GM18526 (cell line): ENCODE data around the gene SLC17A9.

Source experiments
- POLR2A ChIP-seq: IDR thresholded peaks from 3 replicates; pipeline ENCODE4 v1.6.1; 2011; ENCODE audit not compliant: insufficient read length; ENCODE audit errors: extremely low read depth

SLC17A9 gene

GRCh38 chr20:62975251-62975760 is 22.8 kb downstream of the SLC17A9 start:
- TF ChIP-seq POLR2A = no peak

- TF ChIP-seq POLR2A = no peak
Observed at GRCh38 chr20:62975812-62976508, 23.5 kb downstream of the SLC17A9 start.

- TF ChIP-seq POLR2A = no peak
Observed at GRCh38 chr20:62976886-62977285, 24.4 kb downstream of the SLC17A9 start.

- TF ChIP-seq POLR2A = peak; percentile 67
Observed at GRCh38 chr20:62977613-62978560, 25.4 kb downstream of the SLC17A9 start.

- no peak for TF ChIP-seq POLR2A
Observed at GRCh38 chr20:62978561-62978943, 26.0 kb downstream of the SLC17A9 start.

- no peak for TF ChIP-seq POLR2A
Observed at GRCh38 chr20:62979310-62979709, 26.8 kb downstream of the SLC17A9 start.

- no peak for TF ChIP-seq POLR2A
Observed at GRCh38 chr20:62979876-62980373, 27.4 kb downstream of the SLC17A9 start.

- no peak for TF ChIP-seq POLR2A
Observed at GRCh38 chr20:62980380-62980960, 28.0 kb downstream of the SLC17A9 start.

- no peak for TF ChIP-seq POLR2A
Observed at GRCh38 chr20:62980970-62981369, 28.5 kb downstream of the SLC17A9 start.

- TF ChIP-seq POLR2A = no peak
Observed at GRCh38 chr20:62982124-62983075, 29.9 kb downstream of the SLC17A9 start.

GRCh38 chr20:62983210-62983609 is 30.7 kb downstream of the SLC17A9 start:
- TF ChIP-seq POLR2A = no peak

GRCh38 chr20:62984666-62985443 is 32.3 kb downstream of the SLC17A9 start:
- no peak for TF ChIP-seq POLR2A

- no peak for TF ChIP-seq POLR2A
Observed at GRCh38 chr20:62985444-62985778, 32.9 kb downstream of the SLC17A9 start.

GRCh38 chr20:62986257-62986800 is 33.8 kb downstream of the SLC17A9 start:
- no peak for TF ChIP-seq POLR2A

- TF ChIP-seq POLR2A = no peak
Observed at GRCh38 chr20:62987114-62987513, 34.6 kb downstream of the SLC17A9 start.
